Fibroblast of peridontal ligament (primary cell): ENCODE results near the gene PCDHGC4.
A peak's percentile ranks its signal among the peaks of the same experiment; 100 is the strongest.

ENCODE experiments used
- DNase-seq: peaks from one replicate; pipeline ENCODE4 v3.0.0-alpha.2; 2010; ENCODE audit errors: extremely low read depth

Gene PCDHGC4

GRCh38 chr5:141484641-141485311 lies at the start of gene PCDHGC4:
Gene PCDHGC4, plus strand, starts transcription at chr5:141485030. Its CDS starts 144 bp downstream, at chr5:141485174.
- DNase-seq, result no peak

GRCh38 chr5:141437221-141437620 lies 47.6 kb upstream of the PCDHGC4 start:
- DNase-seq, result no peak

- DNase-seq, result no peak
Observed at GRCh38 chr5:141439411-141440141, 45.3 kb upstream of the PCDHGC4 start.

- DNase-seq, result no peak
Observed at GRCh38 chr5:141440341-141440740, 44.5 kb upstream of the PCDHGC4 start.

- DNase-seq, result no peak
Observed at GRCh38 chr5:141441571-141442170, 43.2 kb upstream of the PCDHGC4 start.

GRCh38 chr5:141465351-141465750 lies 19.5 kb upstream of the PCDHGC4 start:
- DNase-seq, result no peak

GRCh38 chr5:141475625-141476131 lies 9.2 kb upstream of the PCDHGC4 start, which contains the start of gene PCDHGC3:
Gene PCDHGC3, plus strand, starts transcription at chr5:141475966. Its CDS starts 151 bp downstream, at chr5:141476117.
- DNase-seq, result peak; percentile 95

- peak; percentile 87 for DNase-seq
Observed at GRCh38 chr5:141476132-141476911, 8.5 kb upstream of the PCDHGC4 start.

- no peak for DNase-seq
Observed at GRCh38 chr5:141477044-141477575, 7.7 kb upstream of the PCDHGC4 start.

- peak; percentile 35 for DNase-seq
Observed at GRCh38 chr5:141477815-141478214, 7.0 kb upstream of the PCDHGC4 start.

GRCh38 chr5:141478321-141478945 lies 6.4 kb upstream of the PCDHGC4 start:
- DNase-seq, result peak; percentile 30

GRCh38 chr5:141479776-141480175 lies 5.1 kb upstream of the PCDHGC4 start:
- DNase-seq, result peak; percentile 62

- no peak for DNase-seq
Observed at GRCh38 chr5:141483902-141484301, 928 bp upstream of the PCDHGC4 start.

- DNase-seq, result peak; percentile 32
Observed at GRCh38 chr5:141484310-141484640, 555 bp upstream of the PCDHGC4 start.

- no peak for DNase-seq
Observed at GRCh38 chr5:141485321-141486055, 658 bp downstream of the PCDHGC4 start.

- DNase-seq, result no peak
Observed at GRCh38 chr5:141486091-141486490, 1.3 kb downstream of the PCDHGC4 start.

GRCh38 chr5:141487131-141487530 lies 2.3 kb downstream of the PCDHGC4 start:
- DNase-seq, result no peak

GRCh38 chr5:141488591-141489561 lies 4.0 kb downstream of the PCDHGC4 start, which contains the start of gene PCDHGC5:
Gene PCDHGC5, plus strand, starts transcription at chr5:141489081. Its CDS starts 160 bp downstream, at chr5:141489241.
- peak; percentile 73 for DNase-seq

- no peak for DNase-seq
Observed at GRCh38 chr5:141489841-141490240, 5.0 kb downstream of the PCDHGC4 start.
